Measurements from ENCODE around the gene TMEM156.
"Not testable (repeated sequence)": the region's sequence is repeated elsewhere in the genome, so short reads cannot be mapped to it uniquely, and the experiment has no call there.

Gene TMEM156

GRCh38 chr4:38989487-38989886, 42.7 kb downstream of the TMEM156 start:
- TF ChIP-seq ZFX (IDR thresholded peaks at IDR 0.05; ENCODE audit: borderline replicate concordance) (no peak), CTCF (IDR thresholded peaks at IDR 0.05) (no peak)
- no peak overlapping the region for H3K27ac ChIP-seq

- H3K27ac ChIP-seq = not testable (repeated sequence)
These were observed 43.9 kb downstream of the TMEM156 start for GRCh38 chr4:38988353-38988752.

GRCh38 chr4:38987491-38987890, 44.7 kb downstream of the TMEM156 start:
- no peak for TF ChIP-seq CTCF (IDR thresholded peaks at IDR 0.05)
- no peak for TF ChIP-seq ZFX (IDR thresholded peaks at IDR 0.05; ENCODE audit: borderline replicate concordance)
- no peak overlapping the region for H3K27ac ChIP-seq

GRCh38 chr4:38985410-38986100, 46.7 kb downstream of the TMEM156 start:
- no peak overlapping the region for H3K27ac ChIP-seq
- no peak for TF ChIP-seq ZFX (IDR thresholded peaks at IDR 0.05; ENCODE audit: borderline replicate concordance)
- TF ChIP-seq CTCF (IDR thresholded peaks at IDR 0.05) = no peak

- TF ChIP-seq CTCF (IDR thresholded peaks at IDR 0.05) (no peak), ZFX (IDR thresholded peaks at IDR 0.05; ENCODE audit: borderline replicate concordance) (no peak)
- H3K27ac ChIP-seq = no peak overlapping the region
These were observed 48.2 kb downstream of the TMEM156 start for GRCh38 chr4:38983787-38984598.

GRCh38 chr4:38983291-38983690, 48.9 kb downstream of the TMEM156 start:
- H3K27ac ChIP-seq = no peak overlapping the region

More at GRCh38 chr4:38983291-38983690, 48.9 kb downstream of the TMEM156 start:
- TF ChIP-seq ZFX (IDR thresholded peaks at IDR 0.05; ENCODE audit: borderline replicate concordance) (no peak), CTCF (IDR thresholded peaks at IDR 0.05) (no peak)
